H1 (cell line): ENCODE results near the gene RSU1. TPM values are rescaled to one million over a fixed set of nuclear protein-coding genes. Genes with fewer than 3 reads are reported as not detected.

Experiments used
- CTCF ChIA-PET: fragments of 300-600 bp; sonication (Branson Sonifier 250); formaldehyde crosslinking; loops from one replicate; lab custom pipeline; 2021; ENCODE audit not compliant: partially characterized antibody; lab: Charles Lee
- POLR2A ChIA-PET: fragments of 300-600 bp; sonication (Branson Sonifier 250); formaldehyde crosslinking; loops from one replicate; lab custom pipeline; 2021; ENCODE audit warnings: inconsistent platforms; ENCODE audit not compliant: partially characterized antibody; lab: Charles Lee
- DNase-seq, 2 experiments: peaks; one replicate each; pipeline versions ENCODE4 v3.0.0 to v3.0.0-alpha.2; 2010 to 2022; ENCODE audit warnings: low spot score in 2 of 2, low read depth in 1 of 2, mixed read lengths in 1 of 2
- FAIRE-seq: peaks from 2 replicates; lab custom pipeline; 2011; peaks lifted over from hg19 to GRCh38; lab: Jason Lieb, UNC
- H2AFZ ChIP-seq: 2 replicates; pipeline ENCODE4 v1.8.1; 2012; ENCODE audit warnings: low read length, inconsistent platforms
- H2AK5ac ChIP-seq: 2 replicates; pipeline ENCODE4 v1.6.1; 2013; ENCODE audit warnings: low read depth, low read length
- H2BK120ac ChIP-seq: replicated peaks from 2 replicates; pipeline ENCODE3; 2013; ENCODE audit warnings: low read depth, low read length, inconsistent platforms
- H2BK12ac ChIP-seq: 2 replicates; pipeline ENCODE4 v1.6.1; 2013; ENCODE audit warnings: low read depth, low read length
- H2BK15ac ChIP-seq: 2 replicates; pipeline ENCODE4 v1.6.1; 2013; ENCODE audit warnings: low read length
- H2BK20ac ChIP-seq: 2 replicates; pipeline ENCODE4 v1.6.1; 2013; ENCODE audit warnings: low read length
- H2BK5ac ChIP-seq: 2 replicates; pipeline ENCODE4 v1.6.1; 2013; ENCODE audit warnings: low read depth, low read length
- H3K14ac ChIP-seq: 2 replicates; pipeline ENCODE4 v1.6.1; 2013; ENCODE audit warnings: inconsistent platforms; ENCODE audit not compliant: insufficient read length
- H3K18ac ChIP-seq: 2 replicates; pipeline ENCODE4 v1.6.1; 2013; ENCODE audit warnings: low read length; ENCODE audit errors: extremely low read depth
- H3K23ac ChIP-seq: 2 replicates; pipeline ENCODE4 v1.6.1; 2013; ENCODE audit warnings: inconsistent platforms; ENCODE audit not compliant: insufficient read length
- H3K23me2 ChIP-seq: 2 replicates; pipeline ENCODE4 v1.6.1; 2013; ENCODE audit warnings: low read depth, low read length
- H3K27ac ChIP-seq: 2 replicates; pipeline ENCODE4 v1.6.1; 2011; ENCODE audit warnings: low read depth, low read length, inconsistent platforms
- H3K27me3 ChIP-seq, 4 experiments: replicated peaks in 1 of 4; 1 replicate in 1 of 4; 2 replicates in 3 of 4; pipeline versions ENCODE4 v1.6.1 to v1.8.1; 2011 to 2013; ENCODE audit warnings: low read length in 3 of 4, mild to moderate bottlenecking in 3 of 4, inconsistent platforms in 2 of 4, mixed read lengths in 2 of 4, moderate library complexity in 1 of 4; ENCODE audit not compliant: control insufficient read depth in 3 of 4, insufficient read depth in 3 of 4; ENCODE audit errors: extremely low read depth in 1 of 4
- H3K36me3 ChIP-seq, 4 experiments: 2 replicates each; pipeline versions ENCODE4 v1.6.1 to v1.8.1; 2011 to 2013; ENCODE audit warnings: mild to moderate bottlenecking in 4 of 4, low read length in 3 of 4, moderate library complexity in 2 of 4, control low read depth in 1 of 4, inconsistent platforms in 1 of 4; ENCODE audit not compliant: insufficient read depth in 4 of 4, control insufficient read depth in 2 of 4
- H3K4ac ChIP-seq: replicated peaks from 2 replicates; pipeline ENCODE3; 2013; ENCODE audit warnings: low read length, low read depth, mixed read lengths, inconsistent platforms; ENCODE audit not compliant: insufficient read length
- H3K4me1 ChIP-seq, 4 experiments: replicated peaks in 1 of 4; 1 replicate in 1 of 4; 2 replicates in 3 of 4; pipeline versions ENCODE4 v1.6.1 to v1.8.1; 2011 to 2013; ENCODE audit warnings: low read length in 3 of 4, inconsistent platforms in 2 of 4, mixed read lengths in 1 of 4; ENCODE audit not compliant: insufficient read depth in 4 of 4, control insufficient read depth in 3 of 4
- H3K4me2 ChIP-seq, 2 experiments: 2 replicates each; pipeline versions ENCODE4 v1.6.1 to v1.8.1; 2011 to 2013; ENCODE audit warnings: low read depth in 2 of 2, low read length in 2 of 2, control low read depth in 1 of 2, inconsistent platforms in 1 of 2, mild to moderate bottlenecking in 1 of 2; ENCODE audit not compliant: insufficient read depth in 1 of 2
- H3K4me3 ChIP-seq, 4 experiments: fragments of 200-600, 300-600 bp in 1 of 4; sonication (generic), shearing (Covaris generic), sonication (Bioruptor Twin) in 1 of 4; 2 replicates each; pipeline versions ENCODE4 v1.5.1 to v1.8.1; 2011 to 2016; ENCODE audit warnings: low read length in 4 of 4, low read depth in 3 of 4, control low read depth in 2 of 4, inconsistent platforms in 2 of 4, mild to moderate bottlenecking in 2 of 4, mixed read lengths in 1 of 4, moderate library complexity in 1 of 4; ENCODE audit not compliant: insufficient read depth in 2 of 4; ENCODE audit errors: extremely low read depth in 1 of 4
- H3K56ac ChIP-seq: replicated peaks from 2 replicates; pipeline ENCODE3; 2013; ENCODE audit warnings: low read depth, mild to moderate bottlenecking, mixed read lengths, low read length, inconsistent platforms; ENCODE audit not compliant: insufficient read length
- H3K79me1 ChIP-seq: 2 replicates; pipeline ENCODE4 v1.6.1; 2013; ENCODE audit warnings: low read depth, low read length, control low read depth
- H3K79me2 ChIP-seq, 2 experiments: 2 replicates each; pipeline versions ENCODE4 v1.6.1 to v1.8.1; 2012 to 2013; ENCODE audit warnings: low read length in 2 of 2, mild to moderate bottlenecking in 2 of 2, inconsistent platforms in 1 of 2; ENCODE audit not compliant: insufficient read depth in 2 of 2, control insufficient read depth in 1 of 2
- H3K9ac ChIP-seq, 4 experiments: replicated peaks in 1 of 4; 1 replicate in 1 of 4; 2 replicates in 3 of 4; pipeline versions ENCODE4 v1.6.1 to v1.8.1; 2011 to 2013; ENCODE audit warnings: low read depth in 3 of 4, low read length in 3 of 4, control low read depth in 2 of 4, mild to moderate bottlenecking in 2 of 4, moderate library complexity in 2 of 4, inconsistent platforms in 1 of 4; ENCODE audit errors: extremely low read depth in 1 of 4
- H3K9me3 ChIP-seq, 2 experiments: 2 replicates each; pipeline versions ENCODE4 v1.6.1 to v1.8.1; 2012 to 2013; ENCODE audit warnings: mild to moderate bottlenecking in 2 of 2, moderate library complexity in 2 of 2, control low read depth in 1 of 2, inconsistent platforms in 1 of 2, low read depth in 1 of 2, low read length in 1 of 2, mixed read lengths in 1 of 2; ENCODE audit not compliant: insufficient read depth in 2 of 2
- H4K20me1 ChIP-seq, 2 experiments: replicated peaks in 1 of 2; 2 replicates each; pipeline versions ENCODE3 to v1.8.1; 2011 to 2013; ENCODE audit warnings: inconsistent platforms in 2 of 2, low read length in 2 of 2, mild to moderate bottlenecking in 1 of 2; ENCODE audit not compliant: insufficient read depth in 2 of 2, control insufficient read depth in 1 of 2
- H4K5ac ChIP-seq: 2 replicates; pipeline ENCODE4 v1.6.1; 2013; ENCODE audit warnings: low read length, low read depth, mixed read lengths, inconsistent platforms; ENCODE audit not compliant: insufficient read length
- H4K8ac ChIP-seq: 2 replicates; pipeline ENCODE4 v1.8.0; 2013; ENCODE audit warnings: mild to moderate bottlenecking, moderate library complexity, low read length, inconsistent platforms; ENCODE audit not compliant: insufficient read depth; ENCODE audit errors: extremely low read depth
- H4K91ac ChIP-seq: replicated peaks from 2 replicates; pipeline ENCODE3; 2013; ENCODE audit warnings: low read length, mixed read lengths, inconsistent platforms; ENCODE audit not compliant: insufficient read length
- ATF2 ChIP-seq: IDR thresholded peaks from 2 replicates; pipeline ENCODE4 v1.6.1; 2012; ENCODE audit warnings: low read length, inconsistent platforms
- CTCF ChIP-seq, 3 experiments: IDR thresholded peaks; 1 replicate in 2 of 3; 2 replicates in 1 of 3; pipeline versions ENCODE4 v1.5.1 to v1.6.1; 2011; ENCODE audit warnings: low read length in 3 of 3, mild to moderate bottlenecking in 3 of 3, inconsistent platforms in 2 of 3, low read depth in 1 of 3, moderate library complexity in 1 of 3; ENCODE audit not compliant: insufficient read depth in 1 of 3; ENCODE audit errors: control extremely low read depth in 1 of 3
- WGBS, 2 experiments: shearing (Covaris generic) in 1 of 2; methylation state at CpG; one replicate each; pipeline versions ENCODE4 v1.1.6 to v1.1.7; 2013 to 2015; ENCODE audit warnings: low lambda C conversion rate in 2 of 2, mixed read lengths in 2 of 2, inconsistent platforms in 1 of 2, low coverage in 1 of 2, missing lambda C conversion rate in 1 of 2; ENCODE audit not compliant: insufficient replicate concordance in 2 of 2, insufficient coverage in 1 of 2, insufficient read length in 1 of 2; ENCODE audit errors: extremely low coverage in 1 of 2, missing lambda C conversion rate in 1 of 2; 5-methylcytosine and 5-hydroxymethylcytosine counted together
- polyA plus RNA-seq, 7 experiments: library from polyadenylated mRNA; depleted of rRNA in 3 of 7; stranded (reverse) in 5 of 7; unstranded in 2 of 7; fragments of >200 nt in 5 of 7; fragments of 200-250 nt in 2 of 7; gene quantifications; 1 replicate in 5 of 7; 2 replicates in 1 of 7; 4 replicates in 1 of 7; pipeline versions ENCODE4 v1.2.1 to v1.2.3, GENCODE V29; 2011 to 2013; ENCODE audit warnings: missing spikeins in 2 of 7, mixed read lengths in 2 of 7
- total RNA-seq: library from RNA; stranded (reverse); fragmentation: NEBNext Ultra II Directional; extraction: Animal tissue kit (Norgen Biotek cat#: 25700); gene quantifications from 2 replicates; pipeline ENCODE4 v1.2.1, GENCODE V29; 2021

The RSU1 gene
- total and polyA plus RNA-seq, 2 of the 8 experiments (the other 6 are each of a cell fraction or from before 2014, with no cell fraction given) = 50.0 to 68.2 TPM

- no peak for FAIRE-seq
- H2AFZ ChIP-seq = no peak overlapping the region
- H3K23ac ChIP-seq = no peak overlapping the region
- no peaks in the 10 kb centered on the region for H4K20me1 ChIP-seq
- H4K91ac ChIP-seq = no peak overlapping the region
- 96% methylated on average over 5 of the region's 5 CpGs; no CpG with 5 or more reads in 1 of the 2 experiments for WGBS, 2 experiments
- no peaks in the 10 kb centered on the region; a peak in 1 of 8 replicates for H3K36me3 ChIP-seq
- no peak overlapping the region for H2BK5ac ChIP-seq
- no peak overlapping the region for H3K4ac ChIP-seq
- no peak overlapping the region for H3K18ac ChIP-seq
- CTCF ChIA-PET = no interaction called here
- H4K5ac ChIP-seq = no peak overlapping the region
- DNase-seq = no peak
- no peaks in the 10 kb centered on the region for H3K79me1 ChIP-seq
- no peaks in the 10 kb centered on the region for H3K27me3 ChIP-seq
- POLR2A ChIA-PET = no interaction called here
- H2BK15ac ChIP-seq = no peak overlapping the region
- no peaks in the 10 kb centered on the region for H3K4me1 ChIP-seq
- H2AK5ac ChIP-seq = no peak overlapping the region
- no peak overlapping the region for H2BK120ac ChIP-seq
- no peak overlapping the region for H3K27ac ChIP-seq
- no peaks in the 10 kb centered on the region for H3K9me3 ChIP-seq
- H4K8ac ChIP-seq = no peak overlapping the region
- H3K4me3 ChIP-seq = no peak overlapping the region
- H3K9ac ChIP-seq = no peak overlapping the region
- no peak overlapping the region for H3K14ac ChIP-seq
- H2BK12ac ChIP-seq = no peak overlapping the region
- H2BK20ac ChIP-seq = no peak overlapping the region
- H3K4me2 ChIP-seq = no peak overlapping the region
- H3K56ac ChIP-seq = no peak overlapping the region
- no peaks in the 10 kb centered on the region for H3K23me2 ChIP-seq
- H3K79me2 ChIP-seq = no peaks in the 10 kb centered on the region
- TF ChIP-seq ATF2 = no peak
- TF ChIP-seq CTCF (IDR thresholded peaks at IDR 0.05; ENCODE audit: control extremely low read depth in 1 of 3, insufficient read depth in 1 of 3, low read depth in 1 of 3, low read length in 3 of 3) = no peak
Measured at GRCh38 chr10:16728266-16728665, 89.0 kb downstream of the RSU1 start.
